HCT116 (cell line): ENCODE measurements around the gene CHL1. TPM values are rescaled to one million over a fixed set of nuclear protein-coding genes. Genes with fewer than 3 reads are reported as not detected.

Source experiments
- ATAC-seq: fragments of 200-7000 bp; cut with Tn5 transposase; 2 replicates; pipeline ENCODE4 v1.9.1; 2020; ENCODE audit warnings: mild to moderate bottlenecking, moderate library complexity
- BruUV-seq: library from RNA; stranded (reverse); fragments of 400-500 nt; replicated peaks from 2 replicates; lab custom pipeline; 2021; lab: Mats Ljungman, UMichigan
- CTCF ChIA-PET: fragments of 300-600 bp; sonication (Branson Sonifier 250); formaldehyde crosslinking; loops from one replicate; lab custom pipeline; 2021; ENCODE audit warnings: antibody characterized with exemption; lab: Charles Lee
- POLR2A ChIA-PET: fragments of 300-600, 350-600 bp; sonication (Branson Sonifier 250); formaldehyde crosslinking; loops from one replicate; lab custom pipeline; 2021; ENCODE audit warnings: antibody characterized with exemption; lab: Charles Lee
- RAD21 ChIA-PET, 2 experiments: fragments of 300-600 bp; sonication (Branson Sonifier 250); formaldehyde crosslinking; loops; one replicate each; lab custom pipeline; 2023; ENCODE audit warnings: low total read pairs in 2 of 2; ENCODE audit not compliant: uncharacterized antibody in 2 of 2, unreplicated experiment in 2 of 2, low non-redundant PET in 1 of 2; lab: Charles Lee
- DNase-seq: peaks from one replicate; pipeline ENCODE4 v3.0.0-alpha.2; 2010; ENCODE audit warnings: low read depth, low spot score
- H2AFZ ChIP-seq: fragments of 200-600 bp; shearing (Covaris generic), sonication (generic); 2 replicates; pipeline ENCODE4 v1.6.1; 2017; ENCODE audit warnings: low read depth, mixed run types, mixed read lengths, antibody characterized with exemption, low read length; ENCODE audit not compliant: poor library complexity, severe bottlenecking
- H3K27ac ChIP-seq: 2 replicates; pipeline ENCODE4 v1.5.1; 2012; ENCODE audit warnings: low read depth, low read length
- H3K27me3 ChIP-seq: fragments of 200-600 bp; sonication (generic); 2 replicates; pipeline ENCODE4 v1.6.1; 2016; ENCODE audit warnings: mixed run types, low read length, mixed read lengths; ENCODE audit not compliant: insufficient read depth
- H3K36me3 ChIP-seq, 2 experiments: fragments of 200-500 bp in 1 of 2; fragments of 200-600 bp in 1 of 2; sonication (Bioruptor generic) in 1 of 2; sonication (generic) in 1 of 2; 2 replicates each; pipeline versions ENCODE4 v1.5.1 to v1.6.1; 2014 to 2016; ENCODE audit warnings: low read length in 2 of 2, inconsistent platforms in 1 of 2, mixed read lengths in 1 of 2, mixed run types in 1 of 2; ENCODE audit not compliant: insufficient read depth in 2 of 2, control insufficient read depth in 1 of 2
- H3K4me1 ChIP-seq, 2 experiments: fragments of 200-600 bp in 1 of 2; sonication (generic) in 1 of 2; 2 replicates each; pipeline versions ENCODE4 v1.5.1 to v1.6.1; 2012 to 2017; ENCODE audit warnings: low read length in 2 of 2, inconsistent platforms in 1 of 2, mild to moderate bottlenecking in 1 of 2, mixed read lengths in 1 of 2, mixed run types in 1 of 2, moderate library complexity in 1 of 2; ENCODE audit not compliant: insufficient read depth in 2 of 2, control insufficient read depth in 1 of 2
- H3K4me2 ChIP-seq: fragments of 200-600 bp; sonication (generic); 2 replicates; pipeline ENCODE4 v1.6.1; 2017; ENCODE audit warnings: mixed run types, low read length, mixed read lengths
- H3K4me3 ChIP-seq, 2 experiments: fragments of 200-600 bp in 1 of 2; sonication (generic) in 1 of 2; replicated peaks in 1 of 2; 2 replicates each; pipeline ENCODE4 v1.5.1; 2011 to 2016; ENCODE audit warnings: low read length in 2 of 2, control low read depth in 1 of 2, low read depth in 1 of 2, mild to moderate bottlenecking in 1 of 2, mixed read lengths in 1 of 2, mixed run types in 1 of 2
- H3K79me2 ChIP-seq: fragments of 200-600 bp; sonication (generic); 2 replicates; pipeline ENCODE4 v1.6.1; 2017; ENCODE audit warnings: mild to moderate bottlenecking, mixed run types, low read length, moderate library complexity, mixed read lengths; ENCODE audit not compliant: insufficient read depth
- H3K9ac ChIP-seq: fragments of 200-600 bp; sonication (generic); 2 replicates; pipeline ENCODE4 v1.6.1; 2016; ENCODE audit warnings: low read length, mixed read lengths
- H3K9me2 ChIP-seq: fragments of 200-600 bp; sonication (generic), shearing (Covaris generic); 2 replicates; pipeline ENCODE4 v1.6.1; 2017; ENCODE audit warnings: mixed run types, mild to moderate bottlenecking, moderate library complexity; ENCODE audit not compliant: insufficient read depth
- H3K9me3 ChIP-seq, 2 experiments: fragments of 200-500 bp in 1 of 2; fragments of 200-600 bp in 1 of 2; sonication (Bioruptor generic) in 1 of 2; sonication (generic) in 1 of 2; 2 replicates each; pipeline ENCODE4 v1.6.1; 2014 to 2017; ENCODE audit warnings: low read length in 2 of 2, mixed read lengths in 2 of 2, inconsistent platforms in 1 of 2, low read depth in 1 of 2, mild to moderate bottlenecking in 1 of 2, mixed run types in 1 of 2, moderate library complexity in 1 of 2; ENCODE audit not compliant: control insufficient read depth in 1 of 2, insufficient read depth in 1 of 2
- H4K20me1 ChIP-seq: fragments of 200-600 bp; sonication (generic), shearing (Covaris generic); 2 replicates; pipeline ENCODE4 v1.6.1; 2017; ENCODE audit warnings: mixed run types, mild to moderate bottlenecking, moderate library complexity; ENCODE audit not compliant: insufficient read depth
- ATF3 ChIP-seq: IDR thresholded peaks from 2 replicates; pipeline ENCODE4 v1.6.1; 2012
- CBX3 ChIP-seq: IDR thresholded peaks from 2 replicates; pipeline ENCODE4 v1.6.1; 2012; ENCODE audit warnings: low read depth
- CEBPB ChIP-seq: IDR thresholded peaks from 2 replicates; pipeline ENCODE4 v1.6.1; 2012; ENCODE audit warnings: low read depth
- CTCF ChIP-seq, 3 experiments: fragments of 200-600 bp in 1 of 3; sonication (generic) in 1 of 3; IDR thresholded peaks in 2 of 3; conservative IDR thresholded peaks in 1 of 3; 2 replicates each; pipeline ENCODE4 v1.5.1; 2012 to 2017; ENCODE audit warnings: low read depth in 2 of 3, low read length in 2 of 3, antibody characterized with exemption in 1 of 3, borderline replicate concordance in 1 of 3, control low read depth in 1 of 3, mild to moderate bottlenecking in 1 of 3, mixed read lengths in 1 of 3, mixed run types in 1 of 3, moderate library complexity in 1 of 3; ENCODE audit not compliant: insufficient read depth in 1 of 3
- EGR1 ChIP-seq: IDR thresholded peaks from 2 replicates; pipeline ENCODE4 v1.6.1; 2012; ENCODE audit warnings: low read depth
- ELF1 ChIP-seq: IDR thresholded peaks from 2 replicates; pipeline ENCODE4 v1.6.1; 2012; ENCODE audit warnings: low read depth, borderline replicate concordance
- EZH2 ChIP-seq: fragments of 200-600 bp; sonication (generic); IDR thresholded peaks from 2 replicates; pipeline ENCODE4 v1.6.1; 2017; ENCODE audit warnings: antibody characterized with exemption, mixed run types
- EZH2phosphoT487 ChIP-seq: fragments of 200-600 bp; IDR thresholded peaks from 2 replicates; pipeline ENCODE4 v1.6.1; 2018; ENCODE audit warnings: antibody characterized with exemption, borderline replicate concordance
- JUND ChIP-seq: IDR thresholded peaks from 2 replicates; pipeline ENCODE4 v1.6.1; 2012
- MAX ChIP-seq: IDR thresholded peaks from 2 replicates; pipeline ENCODE4 v1.6.1; 2012
- POLR2A ChIP-seq: IDR thresholded peaks from 2 replicates; pipeline ENCODE4 v1.7.0; 2011; ENCODE audit warnings: borderline replicate concordance; ENCODE audit not compliant: insufficient read depth, insufficient read length; ENCODE audit errors: extremely low read depth
- POLR2AphosphoS5 ChIP-seq: IDR thresholded peaks from 2 replicates; pipeline ENCODE4 v1.6.1; 2011; ENCODE audit warnings: mild to moderate bottlenecking, low read depth, low read length, moderate library complexity
- RAD21 ChIP-seq: IDR thresholded peaks from 2 replicates; pipeline ENCODE4 v1.6.1; 2012; ENCODE audit warnings: low read depth, mild to moderate bottlenecking
- REST ChIP-seq: IDR thresholded peaks from 2 replicates; pipeline ENCODE4 v1.6.1; 2012; ENCODE audit warnings: low read depth
- SIN3A ChIP-seq: IDR thresholded peaks from 2 replicates; pipeline ENCODE4 v1.6.1; 2012; ENCODE audit warnings: low read depth
- SRF ChIP-seq: IDR thresholded peaks from 2 replicates; pipeline ENCODE4 v1.6.1; 2012; ENCODE audit warnings: low read depth
- YY1 ChIP-seq: IDR thresholded peaks from 2 replicates; pipeline ENCODE4 v1.6.1; 2011; ENCODE audit warnings: low read length, low read depth, moderate library complexity, mild to moderate bottlenecking; ENCODE audit not compliant: insufficient replicate concordance; ENCODE audit errors: extremely low read depth
- ZBTB33 ChIP-seq: IDR thresholded peaks from 2 replicates; pipeline ENCODE4 v1.6.1; 2011; ENCODE audit warnings: mild to moderate bottlenecking, low read length, moderate library complexity; ENCODE audit not compliant: insufficient replicate concordance; ENCODE audit errors: extremely low read depth
- ZFX ChIP-seq: fragments of 450-650 bp; IDR thresholded peaks from 2 replicates; pipeline ENCODE4 v1.6.1; 2017
- ZNF274 ChIP-seq: fragments of 200-500 bp; sonication (Bioruptor generic); IDR thresholded peaks from 2 replicates; pipeline ENCODE4 v1.6.1; 2014; ENCODE audit warnings: mild to moderate bottlenecking, low read depth, low read length, inconsistent platforms
- intact Hi-C: fragments of 100-400 bp; cut with micrococcal nuclease; formaldehyde crosslinking; loops from 2 replicates; pipeline ENCODE4 v1.10.0; 2022
- total RNA-seq: library from RNA; stranded (reverse); gene quantifications from one replicate; pipeline ENCODE4 v1.2.1, GENCODE V29; 2021; ENCODE audit not compliant: unreplicated experiment

The CHL1 gene
- total RNA-seq, 1 experiment from 2014 or later = not detected

GRCh38 chr3:335240-335639 lies 138.7 kb downstream of the CHL1 start:
- Histone ChIP-seq H3K4me1 (no peaks in the 10 kb centered on the region), H3K36me3 (no peaks in the 10 kb centered on the region), H3K9me2 (no peaks in the 10 kb centered on the region), H3K27me3 (no peaks in the 10 kb centered on the region), H3K27ac (no peak overlapping the region), H3K9me3 (peaks cover 3 to 17% of the 10 kb centered on the region in 2 experiments; a peak in 1 of 4 replicates), H4K20me1 (no peaks in the 10 kb centered on the region), H3K4me2 (no peak overlapping the region), H2AFZ (no peak overlapping the region), H3K79me2 (no peaks in the 10 kb centered on the region), H3K9ac (no peak overlapping the region), H3K4me3 (no peak overlapping the region)
- TF ChIP-seq REST (no peak), ZNF274 (no peak), ZBTB33 (no peak), ELF1 (no peak), SIN3A (no peak), MAX (no peak), EZH2phosphoT487 (no peak), YY1 (no peak), JUND (no peak), POLR2A (no peak), EZH2 (no peak), CTCF (IDR thresholded peaks at IDR 0.05 in 2 of 3, conservative IDR thresholded peaks at IDR 0.05 in 1 of 3; ENCODE audit: borderline replicate concordance in 1 of 3, insufficient read depth in 1 of 3, low read depth in 2 of 3, low read length in 2 of 3) (no peak), CBX3 (no peak), SRF (no peak), ZFX (no peak), EGR1 (no peak), POLR2AphosphoS5 (no peak), ATF3 (no peak), RAD21 (no peak), CEBPB (no peak)
- DNase-seq (no peak), ATAC-seq (no peak)
- ChIA-PET POLR2A (no interaction called here), RAD21 (no interaction called here), CTCF (no interaction called here)
- intact Hi-C loops = no loop called here
- BruUV-seq = no TSS peak
